Transverse colon (tissue), 4 donors: ENCODE measurements around the gene TUBB2A. TPM values are rescaled to one million over a fixed set of nuclear protein-coding genes. Genes with fewer than 3 reads are reported as not detected.
"Not testable (repeated sequence)": the region's sequence is repeated elsewhere in the genome, so short reads cannot be mapped to it uniquely, and the experiment has no call there.

Source experiments
- DNase-seq: peaks from one replicate; pipeline ENCODE4 v3.0.0-alpha.2; 2019
- H3K27ac ChIP-seq, 4 donors: fragments of 200-600 bp; sonication (generic); 2 replicates each; pipeline ENCODE4 v1.5.1; 2016 to 2018; ENCODE audit warnings: inconsistent platforms in 4 of 4
- H3K27me3 ChIP-seq: fragments of 200-600 bp; sonication (generic); 2 replicates; pipeline ENCODE4 v1.5.1; 2017; ENCODE audit warnings: inconsistent platforms
- H3K36me3 ChIP-seq, 4 donors: fragments of 200-600 bp; sonication (generic); 2 replicates each; pipeline ENCODE4 v1.5.1; 2017 to 2019; ENCODE audit warnings: inconsistent platforms in 4 of 4
- H3K4me1 ChIP-seq, 4 donors: fragments of 200-600 bp; sonication (generic); 2 replicates each; pipeline ENCODE4 v1.5.1; 2017 to 2020; ENCODE audit warnings: inconsistent platforms in 4 of 4
- H3K4me3 ChIP-seq, 4 donors: fragments of 200-600 bp; sonication (generic); 1 replicate in 1 of 4; 2 replicates in 3 of 4; pipeline versions ENCODE4 v1.5.1 to v1.6.1; 2017 to 2019; ENCODE audit warnings: inconsistent platforms in 4 of 4
- H3K9me3 ChIP-seq, 2 donors: fragments of 200-600 bp; sonication (generic); 2 replicates each; pipeline ENCODE4 v1.5.1; 2017 to 2019; ENCODE audit warnings: inconsistent platforms in 2 of 2
- CTCF ChIP-seq, 5 experiments: fragments of 200-600 bp in 3 of 5; fragments of 450-650 bp in 2 of 5; sonication (generic) in 3 of 5; IDR thresholded peaks; 1 replicate in 2 of 5; 2 replicates in 3 of 5; pipeline ENCODE4 v1.5.1; 2016 to 2017; ENCODE audit warnings: antibody characterized with exemption in 5 of 5, inconsistent platforms in 3 of 5, mild to moderate bottlenecking in 2 of 5, moderate library complexity in 1 of 5
- EP300 ChIP-seq: sonication (generic); formaldehyde crosslinking; IDR thresholded peaks from one replicate; pipeline ENCODE4 v1.6.1; 2017; ENCODE audit warnings: antibody characterized with exemption, low read depth
- POLR2A ChIP-seq: fragments of 450-650 bp; IDR thresholded peaks from one replicate; pipeline ENCODE4 v1.6.1; 2016; ENCODE audit warnings: antibody characterized with exemption, mild to moderate bottlenecking, moderate library complexity
- POLR2AphosphoS5 ChIP-seq, 3 donors: sonication (generic); formaldehyde crosslinking; IDR thresholded peaks; one replicate each; pipeline ENCODE4 v1.6.1; 2016; ENCODE audit warnings: antibody characterized with exemption in 3 of 3
- WGBS, 2 donors: methylation state at CpG; one replicate each; pipeline ENCODE4 v1.1.5; 2018; ENCODE audit warnings: low coverage in 1 of 2; 5-methylcytosine and 5-hydroxymethylcytosine counted together
- in situ Hi-C, 4 donors: fragments of 200-750 bp; cut with MboI; loops; one replicate each; pipeline versions ENCODE4 v1.15.0 to v1.15.1; 2017; ENCODE audit warnings: low sequenced_read_pairs in 3 of 4, low pct_ligation_motif_present in 1 of 4, low pct_unique_long_range_greater_than_20kb in 1 of 4
- intact Hi-C: fragments of 100-400 bp; cut with DNase I; formaldehyde crosslinking; loops from one replicate; pipeline ENCODE4 v1.15.1; 2023; ENCODE audit warnings: low total_unique reads
- total RNA-seq, 4 donors: library from RNA; depleted of rRNA; stranded (reverse); fragments of >200 nt; gene quantifications; one replicate each; pipeline ENCODE4 v1.1.0, GENCODE V29; 2016

Gene TUBB2A
- total RNA-seq, 4 donors from 2014 or later = 15.4 to 41.0 (median 29.4) TPM

GRCh38 chr6:3159805-3160781 is 2.7 kb upstream of the TUBB2A start:
- Histone ChIP-seq H3K4me1 (peaks cover 0 to 56% (median 27%) of the 10 kb centered on the region in 4 donors), H3K36me3 (no peaks in the 10 kb centered on the region), H3K27ac (peak overlapping the region; percentile 36 to 95 (median 57)), H3K27me3 (no peaks in the 10 kb centered on the region), H3K9me3 (no peaks in the 10 kb centered on the region), H3K4me3 (no peak overlapping the region)
- DNase-seq = peak; percentile 84
- TF ChIP-seq POLR2A = peak; percentile 61
- TF ChIP-seq EP300 = no peak
- peak; percentile 58 to 67 (median 63) for TF ChIP-seq POLR2AphosphoS5 (IDR thresholded peaks at IDR 0.05)
- TF ChIP-seq CTCF (IDR thresholded peaks at IDR 0.05) = no peak
- intact Hi-C loops (loop anchor here (2.0 to 5.0 kb wide), 2 partner anchors 71 to 92 kb away; no protein-coding TSS in a partner anchor), in situ Hi-C loops (no loop called here)
- 32 to 41% methylated on average over 14 to 31 of the region's 31 CpGs for WGBS, 2 donors

GRCh38 chr6:3156184-3157130 is 887 bp downstream of the TUBB2A start:
- H3K27me3 ChIP-seq, in situ Hi-C loops, H3K36me3 ChIP-seq, DNase-seq, intact Hi-C loops, H3K9me3 ChIP-seq: not testable (repeated sequence)
- WGBS, 2 donors = 9 to 31% methylated on average over 6 to 26 of the region's 32 CpGs
- H3K27ac ChIP-seq = peak overlapping the region; percentile 92 to 96 (median 95)
- H3K4me3 ChIP-seq = peak overlapping the region; percentile 48 to 85 (median 77)
- H3K4me1 ChIP-seq = peaks cover 0 to 42% (median 21%) of the 10 kb centered on the region in 4 donors

- in situ Hi-C loops, H3K9me3 ChIP-seq, H3K27me3 ChIP-seq, H3K4me3 ChIP-seq, DNase-seq, H3K36me3 ChIP-seq, intact Hi-C loops: not testable (repeated sequence)
- WGBS, 2 donors = 20 to 41% methylated on average over 1 to 4 of the region's 6 CpGs
- H3K4me1 ChIP-seq = peaks cover 0 to 36% (median 18%) of the 10 kb centered on the region in 4 donors
- peak overlapping the region in 1 of 4 donors; percentile 50 for H3K27ac ChIP-seq
These were observed 1.9 kb downstream of the TUBB2A start for GRCh38 chr6:3155416-3155815.

DNA sequence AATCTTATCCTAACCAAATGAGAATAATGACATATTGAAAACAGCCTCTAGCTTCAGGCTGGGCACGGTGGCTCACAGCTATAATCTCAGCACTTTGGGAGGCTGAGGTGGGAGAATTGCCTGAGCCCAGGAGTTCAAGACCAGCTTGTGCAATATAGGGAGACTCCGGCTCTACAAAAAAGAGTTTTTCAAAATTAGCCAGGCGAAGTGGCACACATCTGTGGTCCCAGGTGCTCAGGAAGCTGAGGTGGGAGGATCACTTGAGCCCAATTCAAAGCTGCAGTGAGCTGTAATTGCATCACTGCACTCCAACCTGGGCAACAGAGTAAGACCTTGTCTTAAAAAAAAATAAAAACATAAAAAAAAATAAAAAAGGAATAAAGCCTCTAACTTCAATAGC is 4.7 kb downstream of the TUBB2A start:
- intact Hi-C loops = no loop called here
- no peaks in the 10 kb centered on the region for H3K36me3 ChIP-seq
- H3K27ac ChIP-seq = no peak overlapping the region
- H3K4me3 ChIP-seq = no peak overlapping the region
- 72 to 100% methylated on average over 1 to 3 of the region's 3 CpGs for WGBS, 2 donors
- no peaks in the 10 kb centered on the region for H3K27me3 ChIP-seq
- no peak for DNase-seq
- H3K9me3 ChIP-seq = no peaks in the 10 kb centered on the region
- peaks cover 0 to 12% (median 8%) of the 10 kb centered on the region in 4 donors for H3K4me1 ChIP-seq
- in situ Hi-C loops = no loop called here
- TF ChIP-seq POLR2A (no peak), EP300 (no peak), POLR2AphosphoS5 (IDR thresholded peaks at IDR 0.05) (no peak), CTCF (IDR thresholded peaks at IDR 0.05) (no peak)

DNA sequence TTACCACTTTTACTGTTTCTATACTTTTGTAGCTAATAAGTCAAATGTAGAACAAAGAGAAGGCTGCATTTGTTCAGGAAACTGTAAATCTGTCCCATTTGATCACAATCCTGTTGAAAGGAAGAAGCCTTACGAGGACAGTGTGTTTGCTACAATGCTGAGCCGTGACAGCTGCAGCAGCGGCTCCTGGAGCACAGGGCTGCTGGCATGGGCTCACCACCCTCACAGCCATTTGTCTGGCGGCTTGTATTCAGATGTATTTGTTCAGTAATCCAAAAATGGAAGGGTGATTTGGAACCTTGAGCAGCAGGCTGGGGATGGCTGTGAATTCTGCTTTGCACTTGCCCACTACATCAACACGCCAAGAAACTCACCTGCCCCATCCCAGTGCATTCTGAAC is 5.7 kb downstream of the TUBB2A start:
- 75 to 76% methylated on average over 3 to 5 of the region's 5 CpGs for WGBS, 2 donors
- H3K36me3 ChIP-seq = no peaks in the 10 kb centered on the region
- peaks cover 0 to 9% (median 7%) of the 10 kb centered on the region in 4 donors for H3K4me1 ChIP-seq
- H3K4me3 ChIP-seq = no peak overlapping the region
- no peak for DNase-seq
- in situ Hi-C loops = no loop called here
- intact Hi-C loops = no loop called here
- no peak for TF ChIP-seq POLR2AphosphoS5 (IDR thresholded peaks at IDR 0.05)
- TF ChIP-seq EP300 = no peak
- TF ChIP-seq POLR2A = no peak
- TF ChIP-seq CTCF (IDR thresholded peaks at IDR 0.05) = no peak
- H3K27ac ChIP-seq = no peak overlapping the region
- H3K27me3 ChIP-seq = no peaks in the 10 kb centered on the region
- H3K9me3 ChIP-seq = no peaks in the 10 kb centered on the region
